Jurkat, Clone E6-1 (cell line): ENCODE measurements around the gene ZMYND19. TPM values are rescaled to one million over a fixed set of nuclear protein-coding genes. Genes with fewer than 3 reads are reported as not detected.
A peak's percentile ranks its signal among the peaks of the same experiment; 100 is the strongest.
"Not testable (repeated sequence)": the region's sequence is repeated elsewhere in the genome, so short reads cannot be mapped to it uniquely, and the experiment has no call there.

ENCODE experiments used
- DNase-seq: peaks from one replicate; pipeline ENCODE4 v3.0.0-alpha.2; 2011; ENCODE audit warnings: low read depth, low spot score
- H3K4me3 ChIP-seq: 2 replicates; pipeline ENCODE4 v1.5.1; 2011; ENCODE audit warnings: mild to moderate bottlenecking, low read length, control low read depth, moderate library complexity
- polyA plus RNA-seq: library from polyadenylated mRNA; unstranded; fragments of >200 nt; gene quantifications from one replicate; pipeline ENCODE4 v1.2.1, GENCODE V29; 2012; ENCODE audit warnings: missing spikeins; ENCODE audit not compliant: insufficient read length, insufficient read depth

ZMYND19 gene
- polyA plus RNA-seq, result 68.7 TPM

- DNase-seq, result peak; percentile 69
- peak within 1 kb of the TSS; percentile 73 for H3K4me3 ChIP-seq
These were observed at the start of gene ZMYND19 for GRCh38 chr9:137590469-137591383. Gene ZMYND19, minus strand, starts transcription at chr9:137590512. Its CDS starts 249 bp downstream, at chr9:137590263.

GRCh38 chr9:137639303-137640051 lies 49.2 kb upstream of the ZMYND19 start:
- no peak for DNase-seq
- no peak overlapping the region for H3K4me3 ChIP-seq

GRCh38 chr9:137638680-137639079 lies 48.4 kb upstream of the ZMYND19 start:
- no peak for DNase-seq
- no peak overlapping the region for H3K4me3 ChIP-seq

GRCh38 chr9:137634016-137634415 lies 43.7 kb upstream of the ZMYND19 start:
- no peak overlapping the region for H3K4me3 ChIP-seq
- no peak for DNase-seq

- DNase-seq, result no peak
These were observed 42.2 kb upstream of the ZMYND19 start for GRCh38 chr9:137632230-137633161.

GRCh38 chr9:137631345-137632229 lies 41.3 kb upstream of the ZMYND19 start:
- H3K4me3 ChIP-seq, result no peak overlapping the region
- DNase-seq, result no peak

More at GRCh38 chr9:137632230-137633161, 42.2 kb upstream of the ZMYND19 start:
- no peak overlapping the region for H3K4me3 ChIP-seq

GRCh38 chr9:137630679-137631078 lies 40.4 kb upstream of the ZMYND19 start:
- H3K4me3 ChIP-seq, result no peak overlapping the region
- DNase-seq, result no peak

- no peak overlapping the region for H3K4me3 ChIP-seq
- no peak for DNase-seq
These were observed 39.8 kb upstream of the ZMYND19 start for GRCh38 chr9:137630126-137630525.

- not testable (repeated sequence) for H3K4me3 ChIP-seq, DNase-seq
These were observed 37.1 kb upstream of the ZMYND19 start for GRCh38 chr9:137627406-137627805.

GRCh38 chr9:137626464-137626863 lies 36.2 kb upstream of the ZMYND19 start:
- no peak overlapping the region for H3K4me3 ChIP-seq
- no peak for DNase-seq

GRCh38 chr9:137622211-137622610 lies 31.9 kb upstream of the ZMYND19 start:
- H3K4me3 ChIP-seq, DNase-seq: not testable (repeated sequence)

GRCh38 chr9:137621131-137621757 lies 30.9 kb upstream of the ZMYND19 start:
- H3K4me3 ChIP-seq, result no peak overlapping the region

GRCh38 chr9:137620581-137620980 lies 30.3 kb upstream of the ZMYND19 start:
- no peak overlapping the region for H3K4me3 ChIP-seq
- no peak for DNase-seq

More at GRCh38 chr9:137621131-137621757, 30.9 kb upstream of the ZMYND19 start:
- peak; percentile 39 for DNase-seq

GRCh38 chr9:137620048-137620405 lies 29.7 kb upstream of the ZMYND19 start:
- peak overlapping the region; percentile 63 for H3K4me3 ChIP-seq
- DNase-seq, result no peak

- no peak for DNase-seq
- peak overlapping the region; percentile 63 for H3K4me3 ChIP-seq
These were observed 29.1 kb upstream of the ZMYND19 start for GRCh38 chr9:137619240-137620047.

- DNase-seq, result peak; percentile 56
- H3K4me3 ChIP-seq, result peak within 1 kb of the TSS; percentile 95
These were observed 28.1 kb upstream of the ZMYND19 start, which contains the start of gene EHMT1 for GRCh38 chr9:137618105-137619067. Gene EHMT1, plus strand, starts transcription at chr9:137619005. Its CDS starts 24 bp downstream, at chr9:137619029.
